HUES6 (cell line): ENCODE results near the gene CHCHD4.
"Not testable (repeated sequence)": the region's sequence is repeated elsewhere in the genome, so short reads cannot be mapped to it uniquely, and the experiment has no call there.

Experiments used
- H3K27ac ChIP-seq: 2 replicates; pipeline ENCODE4 v1.7.0; 2013; ENCODE audit warnings: low read depth, mild to moderate bottlenecking, low read length, inconsistent platforms
- H3K27me3 ChIP-seq: 2 replicates; pipeline ENCODE4 v1.6.1; 2013; ENCODE audit warnings: low read length; ENCODE audit not compliant: control insufficient read depth, insufficient read depth
- H3K36me3 ChIP-seq: 2 replicates; pipeline ENCODE4 v1.6.1; 2013; ENCODE audit warnings: low read length; ENCODE audit not compliant: control insufficient read depth, insufficient read depth
- H3K4me1 ChIP-seq: 2 replicates; pipeline ENCODE4 v1.6.1; 2013; ENCODE audit warnings: low read length; ENCODE audit not compliant: control insufficient read depth, insufficient read depth
- H3K4me3 ChIP-seq: 2 replicates; pipeline ENCODE4 v1.5.1; 2013; ENCODE audit warnings: low read depth, low read length
- H3K9ac ChIP-seq: one replicate; pipeline ENCODE4 v1.6.1; 2013; ENCODE audit warnings: mild to moderate bottlenecking, low read length
- H3K9me3 ChIP-seq: 2 replicates; pipeline ENCODE4 v1.6.1; 2013; ENCODE audit warnings: low read depth, low read length; ENCODE audit not compliant: control insufficient read depth, insufficient read depth

The CHCHD4 gene

GRCh38 chr3:14087461-14087860 lies 37.2 kb downstream of the CHCHD4 start:
- not testable (repeated sequence) for H3K4me3 ChIP-seq, H3K27me3 ChIP-seq, H3K9ac ChIP-seq, H3K4me1 ChIP-seq, H3K36me3 ChIP-seq, H3K27ac ChIP-seq
- H3K9me3 ChIP-seq: peaks cover 38% of the 10 kb centered on the region

GRCh38 chr3:14082108-14082657 lies 42.5 kb downstream of the CHCHD4 start:
- Histone ChIP-seq H3K9me3 (peaks cover 51% of the 10 kb centered on the region), H3K9ac (no peak overlapping the region), H3K36me3 (no peaks in the 10 kb centered on the region), H3K4me1 (no peaks in the 10 kb centered on the region), H3K27me3 (no peaks in the 10 kb centered on the region), H3K27ac (no peak overlapping the region), H3K4me3 (no peak overlapping the region)

- no peak overlapping the region for H3K4me3 ChIP-seq
- no peaks in the 10 kb centered on the region for H3K27me3 ChIP-seq
- peaks cover 36% of the 10 kb centered on the region for H3K9me3 ChIP-seq
- no peaks in the 10 kb centered on the region for H3K4me1 ChIP-seq
- no peak overlapping the region for H3K9ac ChIP-seq
- H3K36me3 ChIP-seq: no peaks in the 10 kb centered on the region
- H3K27ac ChIP-seq: no peak overlapping the region
These were observed 47.4 kb downstream of the CHCHD4 start for GRCh38 chr3:14077310-14077709.

GRCh38 chr3:14075233-14075632 lies 49.4 kb downstream of the CHCHD4 start:
- H3K27ac ChIP-seq, H3K4me3 ChIP-seq, H3K36me3 ChIP-seq, H3K27me3 ChIP-seq, H3K9ac ChIP-seq, H3K4me1 ChIP-seq: not testable (repeated sequence)
- H3K9me3 ChIP-seq: peaks cover 25% of the 10 kb centered on the region

GRCh38 chr3:14064910-14065309 lies 59.8 kb downstream of the CHCHD4 start:
- no peak overlapping the region for H3K27ac ChIP-seq
- H3K27me3 ChIP-seq: no peaks in the 10 kb centered on the region
- no peaks in the 10 kb centered on the region for H3K36me3 ChIP-seq
- H3K9me3 ChIP-seq: 0 out of 2 replicates have a peak, but pooled peaks cover 8% of the 10 kb centered on the region
- H3K9ac ChIP-seq: no peak overlapping the region
- H3K4me1 ChIP-seq: no peaks in the 10 kb centered on the region
- no peak overlapping the region for H3K4me3 ChIP-seq

GRCh38 chr3:14063152-14063551 lies 61.5 kb downstream of the CHCHD4 start:
- H3K9me3 ChIP-seq: no peaks in the 10 kb centered on the region
- H3K36me3 ChIP-seq: no peaks in the 10 kb centered on the region
- no peak overlapping the region for H3K9ac ChIP-seq
- H3K27me3 ChIP-seq: no peaks in the 10 kb centered on the region
- H3K4me1 ChIP-seq: no peaks in the 10 kb centered on the region; the same call in 1 of the 2 replicates
- no peak overlapping the region for H3K27ac ChIP-seq
- H3K4me3 ChIP-seq: no peak overlapping the region
